Stimulated activated CD8-positive, alpha-beta memory T cell treated with anti-CD3 and anti-CD28 coated beads, Interleukin-12 subunit alpha, Interleukin-12 subunit beta, amount 100 ng/mL, for 1 hour (primary cell): Measurements from ENCODE around the gene EIF4G2.
A peak's percentile ranks its signal among the peaks of the same experiment; 100 is the strongest.

Experiments
- DNase-seq: peaks from one replicate; pipeline ENCODE4 v3.0.0-alpha.2; 2020; ENCODE audit warnings: low read depth

The EIF4G2 gene

GRCh38 chr11:10808235-10808552, 532 bp downstream of the EIF4G2 start:
- no peak for DNase-seq

- peak; percentile 11 for DNase-seq
Measured at GRCh38 chr11:10807493-10808234, 1.1 kb downstream of the EIF4G2 start.

GRCh38 chr11:10806206-10806605, 2.5 kb downstream of the EIF4G2 start:
- no peak for DNase-seq

- DNase-seq, result no peak
Measured at GRCh38 chr11:10805741-10806140, 3.0 kb downstream of the EIF4G2 start.

- DNase-seq, result no peak
Measured at GRCh38 chr11:10803676-10804075, 5.0 kb downstream of the EIF4G2 start.

GRCh38 chr11:10800292-10800691, 8.4 kb downstream of the EIF4G2 start:
- DNase-seq, result no peak

- no peak for DNase-seq
Measured at GRCh38 chr11:10798330-10798928, 10.3 kb downstream of the EIF4G2 start.

GRCh38 chr11:10797531-10797930, 11.2 kb downstream of the EIF4G2 start:
- DNase-seq, result no peak

GRCh38 chr11:10797001-10797400, 11.7 kb downstream of the EIF4G2 start:
- DNase-seq, result no peak

GRCh38 chr11:10796191-10796590, 12.5 kb downstream of the EIF4G2 start:
- no peak for DNase-seq

GRCh38 chr11:10793470-10794255, 15.1 kb downstream of the EIF4G2 start:
- no peak for DNase-seq

- peak; percentile 75 for DNase-seq
Measured at GRCh38 chr11:10792385-10793068, 16.2 kb downstream of the EIF4G2 start.

- DNase-seq, result no peak
Measured at GRCh38 chr11:10786451-10786850, 22.3 kb downstream of the EIF4G2 start.

- no peak for DNase-seq
Measured at GRCh38 chr11:10785146-10785474, 23.6 kb downstream of the EIF4G2 start.

GRCh38 chr11:10784232-10785145, 24.2 kb downstream of the EIF4G2 start:
- no peak for DNase-seq

- DNase-seq, result no peak
Measured at GRCh38 chr11:10780040-10780439, 28.7 kb downstream of the EIF4G2 start.

GRCh38 chr11:10779086-10779485, 29.6 kb downstream of the EIF4G2 start:
- DNase-seq, result no peak

- no peak for DNase-seq
Measured at GRCh38 chr11:10778217-10778970, 30.3 kb downstream of the EIF4G2 start.

- no peak for DNase-seq
Measured at GRCh38 chr11:10777806-10778205, 30.9 kb downstream of the EIF4G2 start.

- no peak for DNase-seq
Measured at GRCh38 chr11:10777393-10777793, 31.3 kb downstream of the EIF4G2 start.

GRCh38 chr11:10774811-10775210, 33.9 kb downstream of the EIF4G2 start:
- DNase-seq, result no peak
